Astrocyte (in vitro differentiated cells and primary cell): ENCODE data around the gene HOXB2.

ENCODE experiments used
- CTCF ChIP-seq: IDR thresholded peaks from 2 replicates; pipeline ENCODE4 v1.5.1; 2011; ENCODE audit warnings: low read depth, mild to moderate bottlenecking, inconsistent platforms, low read length, moderate library complexity; ENCODE audit not compliant: insufficient read depth
- EZH2 ChIP-seq: IDR thresholded peaks from 2 replicates; pipeline ENCODE4 v1.6.1; 2012; ENCODE audit warnings: mild to moderate bottlenecking, low read length, inconsistent platforms; ENCODE audit not compliant: insufficient read depth

- TF ChIP-seq EZH2 (no peak), CTCF (no peak)
Measured at GRCh38 chr17:48587276-48588073, 42.6 kb upstream of the HOXB2 start.
